Glomerular endothelial cell (primary cell): ENCODE measurements around the gene DNAJC11. TPM values are rescaled to one million over a fixed set of nuclear protein-coding genes. Genes with fewer than 3 reads are reported as not detected.
"Not testable (repeated sequence)": the region's sequence is repeated elsewhere in the genome, so short reads cannot be mapped to it uniquely, and the experiment has no call there.

Experiments used
- DNase-seq: peaks from one replicate; pipeline ENCODE4 v3.0.0-alpha.2; 2011; ENCODE audit warnings: low read depth, low spot score; ENCODE audit errors: extremely low read depth
- total RNA-seq: library from RNA; depleted of rRNA; stranded (reverse); fragments of >200 nt; gene quantifications from 2 replicates; pipeline ENCODE4 v1.2.3, GENCODE V29; 2015

Gene DNAJC11
- total RNA-seq, 1 donor from 2014 or later, result 49.6 TPM

DNA sequence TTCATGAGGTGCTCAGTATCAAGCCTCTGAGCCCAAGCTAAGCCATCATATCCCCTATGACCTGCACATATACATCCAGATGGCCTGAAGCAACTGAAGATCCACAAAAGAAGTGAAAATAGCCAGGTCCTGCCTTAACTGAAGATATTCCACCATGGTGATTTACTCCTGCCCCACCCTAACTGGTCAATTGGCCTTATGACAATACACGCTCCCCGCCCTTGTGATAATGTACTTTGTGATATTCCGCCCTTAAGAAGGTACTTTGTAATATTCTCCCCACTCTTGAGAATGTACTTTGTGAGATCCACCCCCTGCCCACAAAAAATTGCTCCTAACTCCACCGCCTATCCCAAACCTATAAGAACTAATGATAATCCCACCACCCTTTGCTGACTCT, 1.7 kb downstream of the DNAJC11 start:
- DNase-seq, result not testable (repeated sequence)

GRCh38 chr1:6695868-6696267, 5.7 kb downstream of the DNAJC11 start:
- no peak for DNase-seq

GRCh38 chr1:6694121-6694713, 7.4 kb downstream of the DNAJC11 start:
- no peak for DNase-seq

DNA sequence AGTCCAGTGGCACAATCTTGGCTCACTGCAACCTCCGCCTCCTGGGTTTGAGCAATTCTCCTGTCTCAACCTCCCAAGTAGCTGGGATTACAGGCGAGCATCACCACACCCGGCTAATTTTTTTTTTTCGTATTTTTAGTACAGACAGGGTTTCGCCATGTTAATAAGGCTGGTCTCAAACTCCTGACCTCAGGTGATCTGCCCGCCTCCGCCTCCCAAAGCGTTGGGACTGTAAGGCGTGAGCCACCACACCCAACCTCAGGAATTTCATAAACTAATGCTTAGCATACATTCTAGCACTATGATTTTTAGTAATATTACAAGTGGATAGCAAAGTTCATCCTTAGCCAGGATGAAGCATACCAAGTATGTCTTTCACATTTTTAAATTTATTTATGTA, 8.7 kb downstream of the DNAJC11 start:
- DNase-seq, result no peak

DNA sequence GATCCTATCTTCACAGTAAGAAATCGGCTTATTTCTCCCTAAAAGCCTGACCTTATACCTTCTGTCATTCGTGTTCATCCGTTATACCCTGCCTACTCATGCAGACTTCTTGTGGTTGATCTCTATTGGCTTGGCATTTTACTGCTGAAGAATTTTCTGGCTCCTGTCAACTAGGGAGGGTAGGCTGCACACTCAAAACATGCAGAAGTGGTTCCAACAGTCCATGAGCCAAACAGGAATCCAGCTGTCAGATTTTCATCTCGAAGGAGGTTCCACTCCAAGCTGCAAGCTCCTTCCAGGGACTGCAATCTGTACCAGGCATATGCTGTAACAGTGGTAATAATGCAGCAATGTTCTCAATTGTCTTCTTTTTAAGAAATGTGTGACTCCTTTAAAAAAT, 10.1 kb downstream of the DNAJC11 start:
- no peak for DNase-seq

DNA sequence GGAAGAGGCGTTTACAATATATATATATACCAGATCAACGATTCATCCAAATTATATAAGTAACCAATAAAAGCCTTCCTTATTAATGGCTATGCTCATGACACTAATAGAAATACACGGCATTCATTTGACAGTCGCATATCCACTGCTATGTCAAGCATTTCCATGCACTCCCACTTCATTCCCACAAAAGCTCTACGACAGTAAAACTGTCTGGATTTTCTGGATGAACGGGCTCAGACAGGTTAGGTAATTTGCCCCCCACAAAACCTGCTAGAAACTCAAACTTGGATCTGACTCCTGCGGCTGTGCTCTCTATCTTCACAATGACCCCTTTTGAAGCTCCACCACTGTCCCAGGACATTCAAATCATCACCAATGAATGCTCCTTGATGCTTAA, 11.4 kb downstream of the DNAJC11 start:
- DNase-seq, result no peak

DNA sequence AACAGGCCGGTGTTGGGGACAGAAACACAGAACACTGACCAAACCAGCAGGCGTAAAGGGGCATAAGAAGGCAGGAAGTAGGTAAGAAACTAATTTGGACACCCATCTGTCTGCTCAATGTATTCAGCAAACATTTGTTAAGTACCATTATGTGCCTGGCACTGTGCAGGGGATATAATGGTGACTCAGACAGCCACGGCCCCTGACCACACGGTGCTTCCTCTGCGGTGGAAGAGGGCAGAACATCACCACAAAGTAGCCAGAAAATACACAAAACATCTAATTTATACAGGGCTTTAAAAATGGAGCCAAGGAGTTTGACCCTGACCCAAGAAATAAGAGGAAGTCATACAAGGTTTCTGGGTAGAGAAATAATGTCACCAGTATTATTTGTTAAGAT, 12.9 kb downstream of the DNAJC11 start:
- DNase-seq, result no peak

GRCh38 chr1:6688001-6688400, 13.6 kb downstream of the DNAJC11 start:
- no peak for DNase-seq

GRCh38 chr1:6686294-6686693, 15.3 kb downstream of the DNAJC11 start:
- DNase-seq, result no peak

GRCh38 chr1:6685381-6685780, 16.2 kb downstream of the DNAJC11 start:
- DNase-seq, result no peak

DNA sequence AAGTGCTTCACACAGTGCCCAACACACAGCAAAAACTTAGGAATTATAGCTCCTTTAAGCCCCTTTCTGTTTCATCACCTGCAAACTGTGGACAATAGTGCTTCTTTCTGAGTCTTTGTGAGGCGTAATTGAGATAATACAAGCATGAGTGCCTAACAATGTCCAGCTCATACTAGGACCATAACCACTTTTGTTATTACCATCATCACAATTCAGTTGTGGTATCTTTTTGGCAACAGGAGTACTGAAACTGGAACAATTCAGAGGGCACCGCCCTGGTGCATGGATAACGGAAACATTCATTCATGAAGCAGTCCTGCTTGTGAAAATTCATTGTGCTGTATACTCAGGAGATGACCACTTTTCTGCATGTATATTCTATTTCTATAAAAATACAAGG, 18.2 kb downstream of the DNAJC11 start:
- no peak for DNase-seq

DNA sequence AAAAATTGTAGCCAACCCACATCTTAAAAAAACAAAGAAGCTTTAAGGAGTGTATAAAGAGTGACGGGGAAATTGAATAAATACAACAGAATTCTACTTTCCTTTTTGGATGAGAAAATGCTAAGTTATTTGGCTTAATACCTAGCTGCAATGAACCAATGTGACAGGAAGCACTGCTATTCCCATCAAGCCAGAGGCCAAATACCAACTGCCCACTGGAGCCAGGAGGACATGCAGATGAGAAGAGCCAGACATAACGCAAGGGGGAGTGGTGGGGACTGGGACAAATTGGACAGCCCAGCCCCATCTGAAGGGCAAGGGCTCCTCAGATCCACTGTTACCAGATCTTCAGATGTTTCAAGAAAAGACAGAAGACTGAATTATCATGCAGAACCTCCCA, 25.7 kb downstream of the DNAJC11 start:
- DNase-seq, result no peak

DNA sequence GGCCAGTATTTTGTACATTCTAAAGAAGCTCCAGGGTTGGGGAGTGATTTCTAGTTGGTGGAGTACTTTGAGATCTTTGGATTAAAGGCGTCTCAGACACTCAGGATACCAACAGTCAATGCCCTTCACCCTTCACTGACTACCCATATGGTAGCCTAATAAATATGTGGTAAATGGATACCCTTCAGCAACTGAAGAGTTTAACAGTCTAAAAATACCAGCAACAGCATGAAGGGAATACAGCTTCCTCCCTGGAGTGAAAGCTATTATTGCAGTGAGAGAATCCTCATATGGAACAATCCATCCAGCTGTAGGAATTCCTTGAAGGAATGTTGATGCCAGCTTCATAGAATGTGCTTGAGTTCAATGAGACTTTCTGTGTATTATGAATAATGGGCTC, 26.8 kb downstream of the DNAJC11 start:
- DNase-seq, result no peak

DNA sequence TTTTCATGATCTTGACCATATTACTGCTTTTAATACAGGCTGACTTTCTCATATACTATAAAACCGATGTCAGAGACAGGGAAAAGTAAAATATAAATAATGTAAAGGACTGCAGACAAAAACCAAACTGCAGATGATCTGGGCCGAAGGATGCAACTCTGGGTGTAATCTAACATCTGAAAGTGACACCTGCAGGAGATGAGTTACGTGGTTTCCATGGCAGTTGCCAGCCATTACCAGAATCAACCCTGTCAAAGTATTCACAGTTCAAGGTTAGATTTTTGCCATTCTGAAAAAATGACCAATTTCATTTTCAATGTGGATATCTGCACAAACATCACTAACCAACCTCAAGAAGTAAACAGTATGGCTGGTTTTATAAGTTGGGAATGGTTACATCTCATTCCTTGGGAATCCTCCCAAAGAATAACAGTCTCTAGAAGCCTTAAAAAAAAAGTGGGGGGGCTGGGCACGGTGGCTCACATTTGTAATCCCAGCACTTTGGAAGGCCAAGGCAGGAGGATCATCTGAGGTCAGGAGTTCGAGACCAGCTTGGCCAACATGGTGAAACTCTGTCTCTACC, 27.7 kb downstream of the DNAJC11 start:
- DNase-seq, result no peak

GRCh38 chr1:6672558-6672957, 29.1 kb downstream of the DNAJC11 start:
- DNase-seq, result no peak

DNA sequence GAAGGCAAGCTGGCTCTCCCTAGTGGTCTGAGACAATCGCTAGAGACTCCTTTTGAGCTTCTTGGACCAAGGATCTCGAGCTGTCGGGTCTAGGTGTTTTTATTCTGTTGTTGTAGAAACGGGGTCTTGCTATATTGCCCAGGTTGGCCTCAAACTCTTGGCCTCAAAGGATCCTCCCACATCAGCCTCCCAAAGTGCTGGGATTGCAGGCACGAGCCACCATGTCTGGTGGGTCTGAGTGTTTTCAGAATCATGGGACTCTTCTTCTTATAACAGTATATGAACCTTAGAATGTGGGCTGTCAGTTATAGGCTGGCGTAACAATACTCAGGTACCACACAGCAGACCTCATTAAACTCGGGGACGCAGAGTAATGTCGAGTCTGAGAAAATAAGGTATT, 33.1 kb downstream of the DNAJC11 start:
- DNase-seq, result no peak

- DNase-seq, result no peak
These were observed 34.5 kb downstream of the DNAJC11 start for GRCh38 chr1:6667139-6667538.

GRCh38 chr1:6666696-6667095, 34.9 kb downstream of the DNAJC11 start:
- DNase-seq, result no peak

DNA sequence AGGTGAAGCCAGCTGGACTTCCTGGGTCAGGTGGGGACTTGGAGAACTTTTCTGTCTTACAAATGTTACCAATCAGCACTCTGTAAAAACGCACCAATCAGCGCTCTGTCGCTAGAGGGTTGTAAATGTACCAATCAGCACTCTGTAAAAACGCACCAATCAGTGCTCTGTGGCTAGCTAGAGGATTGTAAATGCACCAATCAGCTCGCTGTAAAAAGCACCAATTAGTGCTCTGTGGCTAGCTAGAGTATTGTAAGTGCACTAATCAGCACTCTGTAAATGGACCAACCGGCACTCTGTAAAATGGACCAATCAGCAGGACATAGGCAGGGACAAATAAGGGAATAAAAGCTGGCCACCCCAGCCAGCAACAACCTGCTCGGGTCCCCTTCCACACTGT, 39.1 kb downstream of the DNAJC11 start:
- DNase-seq, result not testable (repeated sequence)

DNA sequence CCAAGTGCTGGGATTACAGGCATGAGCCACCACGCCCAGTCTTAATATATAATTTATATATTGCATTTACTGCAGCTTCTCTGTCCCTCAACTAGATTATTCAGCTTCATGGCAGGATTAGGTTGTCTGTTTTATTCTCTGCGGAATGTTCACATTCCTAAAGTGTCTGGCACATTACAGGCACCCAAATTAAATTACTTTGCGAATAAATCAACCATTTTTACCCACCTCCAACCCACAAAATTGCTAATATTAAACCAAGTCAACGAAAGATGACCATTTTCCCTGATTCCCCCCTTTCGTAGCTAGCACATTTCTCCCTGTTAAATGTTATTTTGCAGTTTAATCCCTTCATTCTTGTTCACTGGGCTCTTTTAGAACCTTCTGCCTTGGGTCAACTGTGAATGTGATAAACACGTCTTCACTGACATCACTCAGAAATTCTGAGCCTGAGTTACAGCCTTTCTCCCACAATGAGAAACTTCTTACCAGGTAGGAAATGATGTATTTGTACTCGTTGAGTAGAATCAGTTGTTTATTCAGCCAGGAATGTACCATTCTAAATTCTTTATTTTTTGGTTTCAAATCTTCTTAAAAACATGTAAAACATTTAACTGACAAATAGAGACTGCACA, 41.1 kb downstream of the DNAJC11 start:
- no peak for DNase-seq

DNA sequence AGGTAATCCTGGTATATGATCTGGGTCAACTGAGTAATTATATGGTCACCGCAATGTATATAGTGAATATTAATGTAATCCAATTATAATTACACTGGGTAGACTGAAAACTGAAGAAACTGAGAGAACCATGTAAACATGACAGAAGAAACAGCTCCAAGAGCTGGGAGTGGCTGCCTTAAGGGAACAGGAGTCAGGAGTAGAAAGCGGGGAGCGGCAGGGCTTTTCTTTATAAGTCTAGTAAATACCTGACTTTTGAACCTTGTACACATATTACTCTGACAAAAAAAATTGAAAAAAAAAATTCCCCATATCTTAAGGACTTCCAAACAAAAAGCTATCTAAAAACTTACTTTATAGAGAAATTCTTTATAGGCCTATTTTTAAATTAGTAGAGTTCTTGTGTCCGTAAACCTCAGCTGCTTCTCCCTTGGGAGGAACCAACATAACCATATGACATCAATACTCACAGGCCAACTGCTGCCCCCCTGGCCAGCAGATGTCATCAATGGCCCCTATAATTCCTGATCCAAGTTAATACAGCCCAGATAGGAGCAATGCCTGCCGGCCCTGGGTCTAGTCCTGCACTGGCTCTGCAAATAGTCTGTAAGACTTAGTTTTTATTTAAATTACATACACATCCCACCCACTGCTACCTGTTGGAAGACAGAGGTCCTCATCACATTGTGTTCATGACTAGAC, 43.1 kb downstream of the DNAJC11 start:
- DNase-seq, result no peak

DNA sequence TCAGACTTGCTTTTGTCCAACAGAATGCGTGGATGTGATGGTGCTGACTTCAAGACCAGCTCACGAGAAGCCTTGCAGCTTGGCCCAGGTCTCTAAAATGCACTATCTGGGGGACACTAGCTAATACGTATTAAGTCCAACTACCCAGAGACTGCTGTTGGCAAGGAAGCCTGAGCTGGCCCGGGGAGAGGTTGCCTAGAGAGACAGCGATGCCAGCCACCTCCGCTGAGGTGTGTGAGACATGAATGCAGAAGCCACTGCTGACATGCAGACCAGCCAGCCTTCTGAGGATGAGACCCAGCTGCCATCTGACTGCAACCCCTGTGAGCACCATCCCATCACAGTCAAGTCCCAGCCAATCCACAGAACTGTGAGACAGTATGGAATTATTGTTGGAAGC, 44.5 kb downstream of the DNAJC11 start:
- no peak for DNase-seq
